Measurements from ENCODE around the gene COX19.

COX19 gene

GRCh38 chr7:990352-990932, 15.1 kb upstream of the COX19 start:
- no peak for TF ChIP-seq POLR2A (IDR thresholded peaks at IDR 0.05; ENCODE audit: extremely low read depth, insufficient read length)
- no peak for TF ChIP-seq MYC (IDR thresholded peaks at IDR 0.05; ENCODE audit: low read depth, low read length)
- TF ChIP-seq, protein P1, sequence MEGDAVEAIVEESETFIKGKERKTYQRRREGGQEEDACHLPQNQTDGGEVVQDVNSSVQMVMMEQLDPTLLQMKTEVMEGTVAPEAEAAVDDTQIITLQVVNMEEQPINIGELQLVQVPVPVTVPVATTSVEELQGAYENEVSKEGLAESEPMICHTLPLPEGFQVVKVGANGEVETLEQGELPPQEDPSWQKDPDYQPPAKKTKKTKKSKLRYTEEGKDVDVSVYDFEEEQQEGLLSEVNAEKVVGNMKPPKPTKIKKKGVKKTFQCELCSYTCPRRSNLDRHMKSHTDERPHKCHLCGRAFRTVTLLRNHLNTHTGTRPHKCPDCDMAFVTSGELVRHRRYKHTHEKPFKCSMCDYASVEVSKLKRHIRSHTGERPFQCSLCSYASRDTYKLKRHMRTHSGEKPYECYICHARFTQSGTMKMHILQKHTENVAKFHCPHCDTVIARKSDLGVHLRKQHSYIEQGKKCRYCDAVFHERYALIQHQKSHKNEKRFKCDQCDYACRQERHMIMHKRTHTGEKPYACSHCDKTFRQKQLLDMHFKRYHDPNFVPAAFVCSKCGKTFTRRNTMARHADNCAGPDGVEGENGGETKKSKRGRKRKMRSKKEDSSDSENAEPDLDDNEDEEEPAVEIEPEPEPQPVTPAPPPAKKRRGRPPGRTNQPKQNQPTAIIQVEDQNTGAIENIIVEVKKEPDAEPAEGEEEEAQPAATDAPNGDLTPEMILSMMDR (IDR thresholded peaks at IDR 0.05; ENCODE audit: low read depth, low read length): no peak
- TF ChIP-seq MAX (IDR thresholded peaks at IDR 0.05; ENCODE audit: low read depth, low read length): no peak
- no peak for DNase-seq (ENCODE audit: low read depth)

GRCh38 chr7:988963-989529, 13.7 kb upstream of the COX19 start:
- no peak overlapping the region for H3K4me3 ChIP-seq (ENCODE audit: low read depth, low read length)
- no peak for DNase-seq (ENCODE audit: low read depth)
- TF ChIP-seq MAX (IDR thresholded peaks at IDR 0.05; ENCODE audit: low read depth, low read length) (no peak), POLR2A (IDR thresholded peaks at IDR 0.05; ENCODE audit: extremely low read depth, insufficient read length) (no peak), MYC (IDR thresholded peaks at IDR 0.05; ENCODE audit: low read depth, low read length) (no peak)
- TF ChIP-seq, protein P1 (IDR thresholded peaks at IDR 0.05; ENCODE audit: low read depth, low read length): no peak

More at GRCh38 chr7:990352-990932, 15.1 kb upstream of the COX19 start:
- no peak overlapping the region for H3K4me3 ChIP-seq (ENCODE audit: low read depth, low read length)

- no peak overlapping the region for H3K4me3 ChIP-seq (ENCODE audit: low read depth, low read length)
- TF ChIP-seq MYC (IDR thresholded peaks at IDR 0.05; ENCODE audit: low read depth, low read length): no peak
- TF ChIP-seq POLR2A (IDR thresholded peaks at IDR 0.05; ENCODE audit: extremely low read depth, insufficient read length): no peak
- TF ChIP-seq MAX (IDR thresholded peaks at IDR 0.05; ENCODE audit: low read depth, low read length): no peak
- TF ChIP-seq, protein P1 (IDR thresholded peaks at IDR 0.05; ENCODE audit: low read depth, low read length): no peak
- no peak for DNase-seq (ENCODE audit: low read depth)
Observed at GRCh38 chr7:988426-988911, 13.1 kb upstream of the COX19 start.

DNA sequence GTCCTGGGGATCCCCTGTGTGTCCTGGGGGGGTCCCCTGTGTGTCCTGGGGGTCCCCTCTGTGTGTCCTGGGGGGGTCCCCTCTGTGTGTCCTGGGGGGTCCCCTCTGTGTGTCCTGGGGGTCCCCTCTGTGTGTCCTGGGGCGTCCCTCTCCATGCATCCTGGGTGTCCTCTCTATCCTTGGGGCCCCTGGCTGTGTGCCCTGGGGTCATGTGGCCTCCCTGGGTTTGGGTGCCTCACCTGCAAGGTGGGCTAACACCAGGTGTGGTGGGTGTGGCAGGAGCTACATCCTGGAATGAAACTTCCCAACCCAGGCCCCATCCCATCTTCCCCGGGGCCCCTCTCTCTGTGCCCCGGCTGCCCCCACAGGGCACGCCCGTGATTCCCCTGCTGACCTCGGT, 12.6 kb upstream of the COX19 start:
- DNase-seq (ENCODE audit: low read depth): no peak
- H3K4me3 ChIP-seq (ENCODE audit: low read depth, low read length): no peak overlapping the region
- TF ChIP-seq, protein P1 (IDR thresholded peaks at IDR 0.05; ENCODE audit: low read depth, low read length): no peak
- no peak for TF ChIP-seq POLR2A (IDR thresholded peaks at IDR 0.05; ENCODE audit: extremely low read depth, insufficient read length)
- no peak for TF ChIP-seq MYC (IDR thresholded peaks at IDR 0.05; ENCODE audit: low read depth, low read length)
- TF ChIP-seq MAX (IDR thresholded peaks at IDR 0.05; ENCODE audit: low read depth, low read length): no peak

DNA sequence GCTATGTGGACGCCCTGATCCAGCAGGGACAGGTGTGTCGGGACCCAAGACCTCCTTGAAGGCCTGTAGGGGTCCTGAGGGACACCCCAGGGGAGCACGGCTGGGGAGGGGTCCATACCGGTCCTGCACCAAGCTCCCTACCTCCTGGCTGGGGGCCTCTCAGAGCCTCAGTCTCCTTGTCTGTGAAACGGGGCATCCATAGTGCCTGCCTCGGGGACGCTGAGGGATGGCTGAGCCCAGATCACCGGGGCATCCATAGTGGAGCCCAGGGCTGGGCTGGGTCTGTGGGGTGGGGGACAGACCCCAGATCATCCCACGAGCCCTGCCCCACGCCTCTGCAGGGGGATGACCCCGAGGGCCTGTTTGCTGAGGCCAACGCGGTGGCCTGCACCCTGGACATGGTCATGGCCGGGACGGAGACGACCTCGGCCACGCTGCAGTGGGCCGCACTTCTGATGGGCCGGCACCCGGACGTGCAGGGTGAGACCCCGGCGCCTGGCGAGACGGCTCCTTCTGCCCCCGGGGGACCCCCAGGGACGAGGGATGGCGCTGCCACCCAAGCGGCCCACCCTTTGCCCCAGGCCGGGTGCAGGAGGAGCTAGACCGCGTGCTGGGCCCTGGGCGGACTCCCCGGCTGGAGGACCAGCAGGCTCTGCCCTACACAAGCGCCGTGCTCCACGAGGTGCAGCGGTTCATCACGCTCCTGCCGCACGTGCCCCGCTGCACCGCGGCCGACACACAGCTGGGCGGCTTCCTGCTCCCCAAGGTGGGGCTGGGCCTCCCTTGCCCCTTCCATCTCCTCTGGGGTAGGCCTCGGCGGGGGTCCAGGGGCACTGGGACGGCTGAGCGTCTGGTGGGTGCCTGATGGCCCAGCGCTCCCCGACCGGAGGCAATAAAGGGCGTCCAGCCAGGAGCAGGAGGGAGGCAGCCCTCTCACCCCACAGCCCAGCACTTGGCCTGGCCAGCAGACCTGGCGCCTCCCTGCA, 11.7 kb upstream of the COX19 start:
- no peak for DNase-seq (ENCODE audit: low read depth)
- H3K4me3 ChIP-seq (ENCODE audit: low read depth, low read length): no peak overlapping the region
- TF ChIP-seq POLR2A (IDR thresholded peaks at IDR 0.05; ENCODE audit: extremely low read depth, insufficient read length): no peak
- TF ChIP-seq, protein P1 (IDR thresholded peaks at IDR 0.05; ENCODE audit: low read depth, low read length): no peak
- TF ChIP-seq MAX (IDR thresholded peaks at IDR 0.05; ENCODE audit: low read depth, low read length): no peak
- no peak for TF ChIP-seq MYC (IDR thresholded peaks at IDR 0.05; ENCODE audit: low read depth, low read length)

Measured in NB4 (cell line).